Natural killer cell treated with Interleukin-12 subunit alpha and Interleukin-12 subunit beta and Interleukin-15 and Interleukin-18, amount 100 ng/mL, for 72 hours (primary cell): ENCODE results near the gene UVSSA. TPM values are rescaled to one million over a fixed set of nuclear protein-coding genes. Genes with fewer than 3 reads are reported as not detected.
A peak's percentile ranks its signal among the peaks of the same experiment; 100 is the strongest.

Experiments used
- ATAC-seq, 2 donors: fragments of 150-1000 bp; cut with Tn5 transposase in 1 of 2; sonication (Bioruptor Pico), chemical (Tn5 transposase) in 1 of 2; 2 replicates each; pipeline ENCODE4 v1.10.0; 2021
- DNase-seq: peaks from one replicate; pipeline ENCODE4 v3.0.0; 2022; ENCODE audit warnings: low spot score
- H3K27ac Mint-ChIP-seq, 2 donors: 1 replicate in 1 of 2; 2 replicates in 1 of 2; pipeline ENCODE4 v1.8.0; 2022; ENCODE audit warnings: mixed read lengths in 2 of 2, mild to moderate bottlenecking in 1 of 2, moderate library complexity in 1 of 2
- H3K27me3 Mint-ChIP-seq, 2 donors: 1 replicate in 1 of 2; 2 replicates in 1 of 2; pipeline ENCODE4 v1.8.0; 2022; ENCODE audit warnings: mixed read lengths in 2 of 2
- H3K36me3 Mint-ChIP-seq: one replicate; pipeline ENCODE4 v1.8.0; 2022; ENCODE audit warnings: mixed read lengths
- H3K4me1 Mint-ChIP-seq, 2 donors: 1 replicate in 1 of 2; 2 replicates in 1 of 2; pipeline ENCODE4 v1.8.0; 2022; ENCODE audit warnings: low read depth in 2 of 2, mixed read lengths in 2 of 2, mild to moderate bottlenecking in 1 of 2
- H3K4me3 Mint-ChIP-seq: one replicate; pipeline ENCODE4 v1.8.0; 2022; ENCODE audit warnings: mixed read lengths
- H3K9me3 Mint-ChIP-seq: 2 replicates; pipeline ENCODE4 v1.8.0; 2022; ENCODE audit warnings: mixed read lengths
- total RNA-seq, 2 donors: library from RNA; stranded (reverse); gene quantifications; one replicate each; pipeline ENCODE4 v1.2.3, GENCODE V29; 2022

UVSSA gene
- total RNA-seq, 2 donors from 2014 or later: 19.6 to 25.1 TPM

DNA sequence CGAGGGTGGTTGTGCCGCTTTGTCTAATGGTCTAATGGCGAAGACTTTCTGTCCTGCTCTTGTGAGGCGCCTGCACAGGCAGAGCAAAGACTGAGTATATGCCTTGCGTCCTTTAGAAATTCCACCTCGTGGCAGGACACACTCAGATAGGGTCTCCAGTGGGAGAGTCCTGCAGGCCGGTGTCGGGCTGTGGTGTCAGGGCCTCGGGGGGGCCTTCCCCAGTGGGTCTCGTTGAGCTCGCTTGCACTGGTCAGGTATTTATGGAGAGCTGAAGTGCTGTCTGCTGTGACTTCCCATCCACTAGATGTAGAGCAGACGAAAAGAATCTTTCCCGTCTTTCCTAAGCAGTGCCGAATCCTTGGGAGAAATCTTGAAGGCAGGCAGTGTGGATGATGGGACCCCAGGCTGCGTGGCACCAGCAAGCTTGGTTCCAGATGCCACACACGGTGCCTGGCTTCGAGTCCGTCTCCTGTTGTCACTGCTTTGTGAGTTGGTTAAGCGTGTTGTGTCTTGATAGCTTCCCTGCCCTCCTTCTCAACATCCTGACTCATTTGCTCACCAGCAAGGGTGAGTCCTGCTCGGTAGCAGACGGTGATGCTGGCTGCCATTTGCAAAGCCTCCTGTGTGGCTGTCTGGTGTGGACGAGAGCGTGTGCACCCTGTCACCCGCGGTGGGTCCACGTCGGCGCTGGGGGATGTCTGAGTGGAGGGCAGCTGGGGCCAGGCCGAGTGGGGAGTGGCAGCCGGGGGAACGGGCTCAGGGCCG, 36.8 kb upstream of the UVSSA start:
- H3K27ac Mint-ChIP-seq: peak overlapping the region in 1 of 2 donors; percentile 16
- ATAC-seq: no peak

DNA sequence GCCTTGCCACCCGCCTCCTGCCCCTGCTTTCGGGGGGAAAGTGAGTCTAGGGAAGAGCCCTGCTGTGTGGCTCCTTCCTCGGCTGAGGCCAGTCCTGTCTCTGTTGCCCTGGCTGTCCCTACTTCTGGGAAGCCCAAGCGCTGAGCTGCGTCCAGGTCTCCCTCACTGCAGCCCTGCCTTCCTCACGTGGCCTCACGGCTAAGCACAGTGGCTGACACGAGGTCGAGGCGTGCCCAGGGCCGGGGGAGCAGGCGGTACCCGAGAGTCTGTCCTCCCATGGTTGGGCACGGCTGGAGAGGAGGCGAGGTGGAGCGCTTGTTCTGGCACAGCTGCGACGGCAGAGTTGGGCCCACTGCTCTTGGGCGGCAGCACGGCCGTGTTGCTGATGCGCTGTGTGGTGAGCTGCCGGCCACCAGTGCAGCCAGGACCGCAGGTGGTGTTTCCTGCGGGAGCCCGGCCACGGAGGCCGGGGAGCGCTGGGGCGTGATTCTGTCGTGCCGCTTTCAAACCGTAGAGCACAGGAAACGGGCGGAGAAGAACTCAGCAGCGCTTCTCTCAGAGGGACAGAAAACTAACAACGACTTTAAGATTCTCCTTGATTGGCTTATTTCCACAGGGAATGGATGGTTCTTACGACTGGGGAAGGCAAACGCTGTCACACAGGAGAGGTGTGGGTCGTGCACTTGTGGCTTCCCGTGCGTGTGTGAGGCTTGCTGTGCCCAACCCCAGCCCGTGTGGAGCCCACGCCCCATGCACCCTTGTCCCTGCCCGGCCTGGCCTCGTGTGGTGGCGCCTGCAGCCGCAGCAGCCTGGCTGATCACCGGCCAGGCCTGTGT, 36.0 kb upstream of the UVSSA start:
- Mint-ChIP-seq H3K27me3 (no peaks in the 10 kb centered on the region), H3K4me3 (peak overlapping the region; percentile 17), H3K36me3 (peaks cover 6% of the 10 kb centered on the region), H3K27ac (peak overlapping the region in 1 of 2 donors; percentile 23), H3K4me1 (peaks cover 38 to 44% of the 10 kb centered on the region in 2 donors), H3K9me3 (no peaks in the 10 kb centered on the region)
- ATAC-seq: peak; percentile 1 to 44
- DNase-seq: no peak

More for the DNA sequence above, 36.8 kb upstream of the UVSSA start:
- DNase-seq: no peak
- Mint-ChIP-seq H3K9me3 (no peaks in the 10 kb centered on the region), H3K36me3 (peaks cover 6% of the 10 kb centered on the region), H3K4me3 (peak overlapping the region; percentile 51), H3K4me1 (peaks cover 45 to 49% of the 10 kb centered on the region in 2 donors), H3K27me3 (no peaks in the 10 kb centered on the region)

DNA sequence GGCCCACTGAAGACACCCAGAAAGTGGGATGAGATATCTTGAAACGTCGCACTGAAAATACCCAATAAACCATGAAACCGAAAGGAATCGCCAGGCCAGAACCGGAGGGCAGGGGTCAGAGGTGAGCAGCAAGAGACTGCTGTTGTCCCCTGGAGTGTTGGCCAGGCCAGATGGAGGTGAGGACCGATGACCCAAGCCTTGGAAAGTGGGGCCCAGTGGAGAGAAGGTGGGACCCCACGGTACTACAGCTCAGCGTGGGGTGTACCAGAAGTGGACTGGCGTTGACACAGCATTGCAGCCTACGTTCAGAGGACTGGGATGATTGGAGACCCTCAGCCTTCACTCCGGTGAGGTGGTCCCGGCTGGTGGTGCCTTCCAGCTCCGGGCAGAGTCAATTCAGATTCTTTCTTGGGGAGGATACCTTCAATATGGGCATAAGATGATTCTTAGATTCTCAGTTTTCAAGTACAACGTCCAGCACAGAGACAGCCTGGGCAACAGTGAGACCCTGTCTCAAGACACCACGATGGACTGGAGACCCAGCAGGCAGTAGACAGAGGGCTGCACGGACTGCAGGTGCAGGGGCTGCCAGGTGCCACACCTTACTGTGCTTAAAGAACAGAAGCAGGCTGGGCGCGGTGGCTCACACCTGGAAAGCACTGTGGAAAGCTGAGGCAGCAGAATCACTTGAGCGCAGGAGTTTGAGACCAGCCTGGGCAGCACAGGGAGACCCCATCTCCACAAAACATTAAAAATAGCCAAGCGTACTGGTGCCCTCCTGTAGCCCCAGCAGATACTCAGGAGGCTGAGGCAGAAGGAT, 34.0 kb upstream of the UVSSA start:
- Mint-ChIP-seq H3K4me1 (peaks cover 22 to 37% of the 10 kb centered on the region in 2 donors), H3K4me3 (no peak overlapping the region), H3K36me3 (peaks cover 6% of the 10 kb centered on the region), H3K27ac (no peak overlapping the region), H3K27me3 (no peaks in the 10 kb centered on the region), H3K9me3 (no peaks in the 10 kb centered on the region)
- DNase-seq: no peak
- ATAC-seq: no peak

DNA sequence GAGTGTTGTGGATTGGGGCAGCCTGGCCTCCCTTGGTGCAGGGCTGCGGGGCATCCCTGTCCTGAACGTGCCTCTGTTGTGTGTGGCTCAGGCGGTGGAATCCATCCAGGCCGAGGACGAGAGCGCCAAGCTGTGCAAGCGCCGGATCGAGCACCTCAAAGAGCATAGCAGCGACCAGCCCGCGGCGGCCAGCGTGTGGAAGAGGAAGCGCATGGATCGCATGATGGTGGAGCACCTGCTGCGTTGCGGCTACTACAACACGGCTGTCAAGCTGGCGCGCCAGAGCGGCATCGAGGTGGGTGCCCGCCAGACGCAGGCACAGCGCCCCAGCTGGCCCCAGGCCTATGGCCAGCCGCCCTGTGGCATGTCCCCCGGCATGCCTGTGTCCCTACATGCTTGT, 31.7 kb upstream of the UVSSA start:
- ATAC-seq: no peak
- Mint-ChIP-seq H3K36me3 (peaks cover 6% of the 10 kb centered on the region), H3K4me1 (peaks cover 2 to 23% of the 10 kb centered on the region in 2 donors), H3K9me3 (no peaks in the 10 kb centered on the region), H3K27ac (no peak overlapping the region), H3K4me3 (no peak overlapping the region), H3K27me3 (no peaks in the 10 kb centered on the region)
- no peak for DNase-seq

DNA sequence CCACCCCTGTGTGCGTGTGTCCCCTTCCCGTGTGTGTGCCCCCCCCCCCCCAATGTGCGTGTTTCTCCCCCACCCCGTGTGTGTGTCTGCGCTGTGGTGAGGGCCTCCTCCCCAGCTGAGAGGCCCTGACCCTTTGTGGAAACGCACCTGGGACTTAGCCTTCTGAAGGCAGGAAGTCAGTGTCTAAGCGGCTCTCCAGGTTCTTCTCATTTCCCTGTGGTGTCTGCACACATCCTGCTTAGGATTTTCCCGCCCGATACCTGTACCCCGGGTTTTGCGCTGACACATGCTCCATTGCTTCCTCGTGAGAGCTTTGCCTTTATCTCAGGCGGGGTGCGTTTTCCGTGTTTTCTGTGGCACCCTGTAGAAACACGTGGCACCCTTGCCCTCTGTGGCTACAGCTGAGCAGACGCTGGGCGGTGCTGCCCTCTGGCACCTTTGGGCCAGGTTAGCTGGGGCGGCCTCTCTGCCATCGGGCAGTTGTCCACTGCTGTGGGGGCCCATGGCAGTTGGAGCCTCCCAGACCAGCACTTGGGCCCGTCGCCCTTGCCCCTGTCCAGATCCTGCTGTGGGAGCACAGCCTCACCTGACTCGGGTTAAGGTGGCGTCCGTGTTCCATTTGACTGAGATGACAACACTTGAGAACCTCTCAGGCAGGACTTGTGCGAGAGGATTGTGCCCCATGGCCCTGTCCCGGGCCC, 31.0 kb upstream of the UVSSA start:
- ATAC-seq: no peak
- no peaks in the 10 kb centered on the region for H3K27me3 Mint-ChIP-seq
- no peak for DNase-seq
- no peak overlapping the region for H3K4me3 Mint-ChIP-seq
- no peak overlapping the region for H3K27ac Mint-ChIP-seq
- peaks cover 6% of the 10 kb centered on the region for H3K36me3 Mint-ChIP-seq
- H3K9me3 Mint-ChIP-seq: no peaks in the 10 kb centered on the region
- peaks cover 0 to 21% of the 10 kb centered on the region in 2 donors for H3K4me1 Mint-ChIP-seq

DNA sequence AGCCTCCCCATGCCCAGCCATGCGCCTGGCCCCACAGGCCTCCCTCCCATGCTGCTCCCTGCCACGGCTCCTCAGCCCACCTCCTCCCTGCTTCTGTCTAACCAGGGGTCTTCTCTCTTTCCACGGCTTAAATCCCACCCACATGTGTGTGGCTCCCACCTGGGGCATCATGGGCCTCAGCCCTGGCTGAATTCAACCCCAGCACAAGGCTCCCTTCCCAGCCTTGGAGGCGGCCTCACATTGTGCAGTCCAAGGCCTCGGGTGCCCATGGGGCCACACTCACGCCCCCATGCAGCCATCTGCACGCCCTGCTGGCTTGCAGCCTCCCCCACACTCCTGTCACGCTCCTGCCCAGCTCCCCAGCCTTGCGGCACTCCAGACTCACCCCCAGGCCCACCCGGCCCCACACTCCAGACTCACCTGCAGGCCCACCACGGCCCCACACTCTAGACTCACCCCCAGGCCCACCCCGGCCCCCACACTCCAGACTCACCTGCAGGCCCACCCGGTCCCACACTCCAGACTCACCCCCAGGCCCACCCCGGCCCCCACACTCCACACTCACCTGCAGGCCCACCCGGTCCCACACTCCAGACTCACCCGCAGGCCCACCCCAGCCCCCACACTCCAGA, 30.4 kb upstream of the UVSSA start:
- Mint-ChIP-seq H3K27ac (no peak overlapping the region), H3K9me3 (no peaks in the 10 kb centered on the region), H3K4me3 (no peak overlapping the region), H3K27me3 (no peaks in the 10 kb centered on the region), H3K4me1 (peaks cover 0 to 19% of the 10 kb centered on the region in 2 donors), H3K36me3 (peaks cover 6% of the 10 kb centered on the region)
- ATAC-seq (peak in 1 of 2 donors; percentile 8), DNase-seq (no peak)

DNA sequence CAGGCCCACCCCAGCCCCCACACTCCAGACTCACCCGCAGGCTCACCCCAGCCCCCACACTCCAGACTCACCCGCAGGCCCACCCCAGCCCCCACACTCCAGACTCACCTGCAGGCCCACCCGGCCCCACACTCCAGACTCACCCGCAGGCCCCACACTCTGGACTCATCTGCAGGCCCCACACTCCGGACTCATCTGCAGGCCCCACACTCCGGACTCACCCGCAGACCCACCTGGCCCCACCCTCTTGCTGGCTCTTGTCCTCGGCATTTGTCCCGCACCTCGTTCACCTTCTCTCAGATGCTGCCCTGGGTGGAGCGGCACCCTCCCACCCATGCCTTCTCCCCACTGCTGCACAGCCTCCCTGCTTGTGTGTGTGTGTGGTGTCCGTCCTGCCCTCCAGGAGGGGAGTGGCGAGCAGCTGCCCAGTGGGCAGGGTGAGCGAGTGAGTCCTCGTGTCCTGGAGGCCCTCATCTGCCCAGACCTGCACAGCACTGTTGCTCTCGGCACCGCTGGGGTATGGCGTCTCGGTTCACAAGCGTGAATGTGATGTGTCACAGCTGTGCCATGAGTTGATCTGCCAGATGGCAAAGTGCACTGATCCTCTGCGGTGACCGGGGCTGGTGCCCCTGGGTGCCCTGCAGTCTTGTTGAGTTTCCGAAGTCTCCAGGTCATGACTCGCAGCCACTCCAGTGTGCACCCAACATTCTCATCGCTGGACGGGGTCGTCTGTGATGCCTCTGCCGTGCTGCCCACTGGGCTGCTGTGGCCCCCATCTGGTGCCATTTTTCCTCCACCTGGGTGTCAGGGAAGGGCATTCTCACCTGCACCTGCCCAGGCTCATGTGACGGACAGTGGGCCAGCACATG, 29.6 kb upstream of the UVSSA start:
- Mint-ChIP-seq H3K4me3 (no peak overlapping the region), H3K36me3 (peaks cover 6% of the 10 kb centered on the region), H3K9me3 (no peaks in the 10 kb centered on the region), H3K27me3 (no peaks in the 10 kb centered on the region), H3K4me1 (peaks cover 0 to 16% of the 10 kb centered on the region in 2 donors), H3K27ac (no peak overlapping the region)
- ATAC-seq: no peak
- DNase-seq: no peak

DNA sequence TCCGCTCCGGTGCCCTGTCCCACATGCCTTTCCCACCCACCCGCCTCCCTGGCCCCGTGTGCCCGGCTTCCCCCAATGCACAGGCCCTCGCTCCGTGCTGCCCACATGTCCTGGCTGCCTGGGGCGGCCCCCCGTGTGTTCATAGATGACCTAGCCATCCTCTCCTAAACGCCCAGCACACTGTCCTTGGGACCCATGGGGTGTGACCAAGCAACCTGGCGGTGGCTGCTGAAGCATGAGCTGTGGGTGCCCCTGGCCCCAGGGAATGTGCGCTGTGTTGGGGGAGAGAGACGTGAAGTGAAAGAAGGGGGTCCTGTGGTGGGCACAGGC, 29.0 kb upstream of the UVSSA start:
- no peak for ATAC-seq
- H3K36me3 Mint-ChIP-seq: peaks cover 6% of the 10 kb centered on the region

DNA sequence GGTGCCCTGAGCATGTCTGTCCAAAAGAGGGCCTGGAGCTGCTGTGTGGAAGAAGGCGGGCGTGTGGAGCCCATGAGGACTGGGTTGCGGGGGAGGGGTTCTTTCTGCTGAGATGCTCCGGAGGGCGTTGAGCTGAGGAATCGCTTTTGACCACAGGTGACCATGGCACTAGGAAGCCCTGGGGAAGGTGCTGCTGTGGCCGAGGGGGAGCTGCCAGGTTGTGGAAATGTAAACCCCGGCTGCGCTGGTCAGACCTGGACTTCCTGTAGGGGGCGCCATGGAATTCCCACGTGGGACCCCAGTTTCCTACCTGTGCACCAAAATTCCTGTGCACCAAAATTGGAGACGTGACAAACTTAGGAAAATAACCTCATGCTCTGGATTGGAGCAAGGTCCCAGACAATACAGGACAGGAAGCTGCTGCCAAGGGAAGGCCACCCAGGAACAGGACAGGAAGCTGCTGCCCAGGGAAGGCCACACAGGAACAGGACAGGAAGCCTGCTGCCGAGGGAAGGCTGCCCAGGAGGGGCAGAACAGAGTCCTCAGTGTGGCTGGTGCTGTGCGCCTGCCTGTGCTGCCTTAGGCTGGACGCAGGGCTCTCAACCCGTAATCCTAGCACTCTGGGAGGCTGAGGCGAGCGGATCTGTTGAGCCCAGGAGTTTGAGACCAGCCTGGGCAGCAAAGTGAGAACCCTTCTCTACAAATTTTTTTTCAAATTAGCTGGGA, 28.4 kb upstream of the UVSSA start:
- no peak overlapping the region for H3K4me3 Mint-ChIP-seq
- H3K36me3 Mint-ChIP-seq: peaks cover 6% of the 10 kb centered on the region
- H3K9me3 Mint-ChIP-seq: no peaks in the 10 kb centered on the region
- no peaks in the 10 kb centered on the region for H3K27me3 Mint-ChIP-seq
- no peak overlapping the region for H3K27ac Mint-ChIP-seq
- DNase-seq: no peak
- peaks cover 0 to 13% of the 10 kb centered on the region in 2 donors for H3K4me1 Mint-ChIP-seq
- no peak for ATAC-seq

More for the DNA sequence above, 29.0 kb upstream of the UVSSA start:
- no peaks in the 10 kb centered on the region for H3K9me3 Mint-ChIP-seq
- DNase-seq: no peak
- no peak overlapping the region for H3K4me3 Mint-ChIP-seq
- H3K27ac Mint-ChIP-seq: no peak overlapping the region
- H3K4me1 Mint-ChIP-seq: peaks cover 0 to 16% of the 10 kb centered on the region in 2 donors
- no peaks in the 10 kb centered on the region for H3K27me3 Mint-ChIP-seq

DNA sequence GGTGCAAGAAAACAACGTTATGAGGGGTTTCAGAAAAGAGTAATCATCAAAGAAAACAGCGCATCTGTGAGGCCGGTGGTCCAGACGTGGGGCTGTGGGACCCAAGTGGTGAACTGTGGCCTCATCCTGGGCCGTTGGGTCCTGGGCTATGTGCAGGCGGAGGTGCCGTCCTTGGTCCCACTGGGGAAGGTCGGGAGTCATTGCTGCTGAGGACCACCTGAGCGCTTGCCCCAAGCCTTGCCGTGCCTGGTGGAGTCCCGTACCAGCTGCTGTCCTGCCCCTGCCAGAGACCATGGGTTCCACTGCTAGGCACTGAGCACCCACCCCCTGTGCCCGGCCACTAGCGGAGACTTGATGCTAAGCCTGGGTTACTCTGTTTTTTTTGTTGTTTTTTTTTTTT, 25.5 kb upstream of the UVSSA start:
- H3K4me3 Mint-ChIP-seq: no peak overlapping the region
- ATAC-seq (no peak), DNase-seq (no peak)
- no peaks in the 10 kb centered on the region for H3K9me3 Mint-ChIP-seq
- peaks cover 0 to 9% of the 10 kb centered on the region in 2 donors for H3K4me1 Mint-ChIP-seq
- H3K27me3 Mint-ChIP-seq: no peaks in the 10 kb centered on the region
- H3K36me3 Mint-ChIP-seq: no peaks in the 10 kb centered on the region
- no peak overlapping the region for H3K27ac Mint-ChIP-seq

DNA sequence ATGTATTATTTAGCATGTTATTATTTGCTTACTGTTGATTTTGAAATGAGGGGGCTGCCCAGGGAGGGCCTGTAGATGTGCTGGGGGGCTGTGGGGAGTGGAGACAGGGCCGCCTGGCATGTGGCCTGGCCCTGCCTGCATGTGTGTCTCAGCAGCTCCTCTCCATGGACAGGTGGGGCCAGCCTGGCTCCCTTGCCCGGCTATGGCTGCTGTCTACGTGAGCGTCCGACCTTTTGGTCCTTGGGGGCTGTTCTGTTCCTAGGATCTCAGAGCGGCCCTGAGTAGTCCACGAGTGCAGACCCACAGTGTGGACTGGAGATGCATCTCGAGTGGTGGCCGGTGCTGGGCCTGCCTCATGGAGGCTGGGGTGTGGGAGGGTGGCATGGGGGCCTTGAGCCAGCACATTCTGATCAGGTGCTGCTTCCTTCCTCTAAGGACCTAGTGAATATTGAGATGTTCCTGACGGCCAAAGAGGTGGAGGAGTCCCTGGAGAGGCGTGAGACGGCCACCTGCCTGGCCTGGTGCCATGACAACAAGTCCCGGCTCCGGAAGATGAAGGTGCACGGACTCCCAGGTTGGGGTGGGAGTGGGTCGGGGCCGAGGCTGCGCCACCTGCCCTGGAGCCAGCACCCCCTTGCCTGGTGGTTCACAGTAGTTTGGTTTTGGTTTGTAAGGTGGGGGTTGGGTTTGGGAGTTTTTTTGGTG, 24.9 kb upstream of the UVSSA start:
- DNase-seq: no peak
- H3K27ac Mint-ChIP-seq: no peak overlapping the region
- no peaks in the 10 kb centered on the region for H3K36me3 Mint-ChIP-seq
- H3K4me3 Mint-ChIP-seq: no peak overlapping the region
- H3K9me3 Mint-ChIP-seq: no peaks in the 10 kb centered on the region
- ATAC-seq: no peak
- no peaks in the 10 kb centered on the region for H3K27me3 Mint-ChIP-seq
- peaks cover 0 to 8% of the 10 kb centered on the region in 2 donors for H3K4me1 Mint-ChIP-seq
